HepG2 (cell line): Measurements from ENCODE around the gene ACADSB. TPM values are rescaled to one million over a fixed set of nuclear protein-coding genes. Genes with fewer than 3 reads are reported as not detected.
A peak's percentile ranks its signal among the peaks of the same experiment; 100 is the strongest.

Experiments
- ATAC-seq: fragments of 200-7000 bp; cut with Tn5 transposase; 3 replicates; pipeline ENCODE4 v1.9.1; 2020; ENCODE audit warnings: mild to moderate bottlenecking, moderate library complexity
- BruUV-seq: library from RNA; stranded (reverse); fragments of 400-500 nt; replicated peaks from 2 replicates; lab custom pipeline; 2021; lab: Mats Ljungman, UMichigan
- CTCF ChIA-PET: fragments of 300-600 bp; formaldehyde crosslinking; extraction: SDS; loops from one replicate; lab custom pipeline; 2021; ENCODE audit warnings: low total read pairs, inconsistent platforms, low intra/inter-chr PET ratio; lab: Yijun Ruan, JAX
- POLR2A ChIA-PET: fragments of 350-600 bp; sonication (Branson Sonifier 250); formaldehyde crosslinking; loops from one replicate; lab custom pipeline; 2020; ENCODE audit warnings: antibody characterized with exemption, inconsistent platforms; lab: Yijun Ruan, JAX
- DNase-seq: peaks from one replicate; pipeline ENCODE4 v3.0.0-alpha.2; 2015; ENCODE audit warnings: low spot score
- FAIRE-seq: peaks from 3 replicates; lab custom pipeline; 2011; peaks lifted over from hg19 to GRCh38; lab: Jason Lieb, UNC
- H2AFZ ChIP-seq: one replicate; pipeline ENCODE4 v1.6.1; 2011; ENCODE audit warnings: low read length, inconsistent platforms
- H3K27ac ChIP-seq: fragments of 300-600 bp; 3 replicates; pipeline ENCODE4 v1.8.0; 2011; ENCODE audit warnings: mixed run types, mild to moderate bottlenecking, mixed read lengths, low read length, inconsistent platforms; ENCODE audit not compliant: insufficient read depth; ENCODE audit errors: extremely low read length
- H3K27me3 ChIP-seq, 2 experiments: fragments of 200-600 bp in 1 of 2; 2 replicates in 1 of 2; 3 replicates in 1 of 2; pipeline versions ENCODE4 v1.6.0 to v1.8.0; 2011; ENCODE audit warnings: low read length in 2 of 2, mild to moderate bottlenecking in 2 of 2, moderate library complexity in 2 of 2, inconsistent platforms in 1 of 2; ENCODE audit not compliant: insufficient read depth in 2 of 2, control insufficient read depth in 1 of 2
- H3K36me3 ChIP-seq, 2 experiments: fragments of 200-600 bp in 1 of 2; replicated peaks in 1 of 2; 2 replicates in 1 of 2; 3 replicates in 1 of 2; pipeline versions ENCODE4 v1.5.1 to v1.8.0; 2011; ENCODE audit warnings: low read length in 2 of 2, inconsistent platforms in 1 of 2; ENCODE audit not compliant: insufficient read depth in 2 of 2, control insufficient read depth in 1 of 2
- H3K4me1 ChIP-seq: 2 replicates; pipeline ENCODE4 v1.5.1; 2012; ENCODE audit warnings: low read length, inconsistent platforms; ENCODE audit not compliant: insufficient read depth
- H3K4me2 ChIP-seq: 2 replicates; pipeline ENCODE4 v1.6.0; 2011; ENCODE audit warnings: low read depth, low read length, inconsistent platforms
- H3K4me3 ChIP-seq, 3 experiments: fragments of 200-600 bp in 1 of 3; sonication (generic), shearing (Covaris generic) in 1 of 3; replicated peaks in 1 of 3; 2 replicates each; pipeline ENCODE4 v1.5.1; 2011 to 2016; ENCODE audit warnings: low read length in 3 of 3, inconsistent platforms in 2 of 3, low read depth in 2 of 3, mild to moderate bottlenecking in 2 of 3, control low read depth in 1 of 3, mixed read lengths in 1 of 3; ENCODE audit not compliant: insufficient read depth in 1 of 3
- H3K79me2 ChIP-seq: one replicate; pipeline ENCODE4 v1.6.1; 2011; ENCODE audit warnings: low read length, inconsistent platforms; ENCODE audit not compliant: insufficient read depth
- H3K9ac ChIP-seq: 2 replicates; pipeline ENCODE4 v1.6.0; 2011; ENCODE audit warnings: mild to moderate bottlenecking, low read depth, low read length, inconsistent platforms; ENCODE audit not compliant: insufficient read depth
- H3K9me3 ChIP-seq: 2 replicates; pipeline ENCODE4 v1.5.1; 2012; ENCODE audit warnings: mild to moderate bottlenecking, low read length
- H4K20me1 ChIP-seq: 2 replicates; pipeline ENCODE4 v1.6.0; 2011; ENCODE audit warnings: inconsistent platforms, mild to moderate bottlenecking, low read length, moderate library complexity; ENCODE audit not compliant: insufficient read depth
- FOXC1 ChIP-seq: sonication (generic); formaldehyde crosslinking; IDR thresholded peaks from 2 replicates; pipeline ENCODE4 v1.8.0; 2022; ENCODE audit warnings: mild to moderate bottlenecking, missing genetic modification reagents, borderline replicate concordance
- GLI4 ChIP-seq: sonication (generic); formaldehyde crosslinking; IDR thresholded peaks from 2 replicates; pipeline ENCODE4 v1.5.1; 2020; ENCODE audit warnings: missing genetic modification reagents, mild to moderate bottlenecking, moderate library complexity, borderline replicate concordance
- LCORL ChIP-seq, 2 experiments: fragments of 450-650 bp in 1 of 2; sonication (generic) in 1 of 2; formaldehyde crosslinking in 1 of 2; IDR thresholded peaks; 2 replicates each; pipeline versions ENCODE4 v1.5.0 to v1.6.1; 2017 to 2020; ENCODE audit warnings: antibody characterized with exemption in 1 of 2, missing genetic modification reagents in 1 of 2
- SIX1 ChIP-seq: sonication (generic); formaldehyde crosslinking; IDR thresholded peaks from 2 replicates; pipeline ENCODE4 v1.4.0; 2020; ENCODE audit warnings: missing genetic modification reagents, borderline replicate concordance
- SNAPC2 ChIP-seq: sonication (generic); formaldehyde crosslinking; IDR thresholded peaks from 2 replicates; pipeline ENCODE4 v1.8.1; 2022; ENCODE audit warnings: mild to moderate bottlenecking, missing genetic modification reagents
- SSRP1 ChIP-seq: IDR thresholded peaks from 2 replicates; pipeline ENCODE4 v1.6.1; 2016; ENCODE audit warnings: control low read depth
- ZNF543 ChIP-seq: sonication (generic); formaldehyde crosslinking; IDR thresholded peaks from 2 replicates; pipeline ENCODE4 v1.4.0; 2020; ENCODE audit warnings: mild to moderate bottlenecking, missing genetic modification reagents
- ZNF879 ChIP-seq: sonication (generic); formaldehyde crosslinking; IDR thresholded peaks from 2 replicates; pipeline ENCODE4 v1.8.1; 2023; ENCODE audit warnings: missing genetic modification reagents
- WGBS: methylation state at CpG from one replicate; pipeline ENCODE4 v1.1.6; 2017; ENCODE audit warnings: low lambda C conversion rate; 5-methylcytosine and 5-hydroxymethylcytosine counted together
- in situ Hi-C: cut with HindIII; loops from 2 replicates; pipeline ENCODE4 v1.10.0; 2017; ENCODE audit warnings: low pct_unique_long_range_greater_than_20kb; ENCODE audit not compliant: extremely low pct_ligation_motif_present
- intact Hi-C: fragments of 100-400 bp; cut with micrococcal nuclease; formaldehyde crosslinking; loops from one replicate; pipeline ENCODE4 v1.10.0; 2022; ENCODE audit not compliant: unreplicated experiment
- polyA plus RNA-seq, 8 experiments: library from polyadenylated mRNA; depleted of rRNA in 3 of 8; stranded (reverse) in 7 of 8; unstranded in 1 of 8; fragments of >200 nt; fragmentation: Illumina TruSeq in 4 of 8; extraction: Trizol in 4 of 8; gene quantifications; 2 replicates each; pipeline versions ENCODE4 v1.2.1 to v1.2.3, GENCODE V29; 2011 to 2016; ENCODE audit warnings: low read depth in 4 of 8, missing spikeins in 1 of 8, mixed read lengths in 1 of 8; ENCODE audit not compliant: insufficient read depth in 1 of 8
- total RNA-seq, 5 experiments: library from RNA; depleted of rRNA; stranded (reverse); fragments of >200 nt; fragmentation: Illumina TruSeq; extraction: Trizol; gene quantifications; 2 replicates each; pipeline ENCODE4 v1.2.3, GENCODE V29; 2016; ENCODE audit warnings: low read depth in 1 of 5
- TF ChIP-seq, protein P1 (sequence below): IDR thresholded peaks from 2 replicates; pipeline ENCODE4 v1.6.1; 2016

The ACADSB gene
- total and polyA plus RNA-seq, 2 of the 13 experiments (the other 11 are each of a cell fraction or from before 2014, with no cell fraction given), result 80.0 to 87.6 TPM

- H3K9me3 ChIP-seq, result no peaks in the 10 kb centered on the region
- H3K4me2 ChIP-seq, result no peak overlapping the region
- no peak for DNase-seq
- peak; percentile 41; the same call in 2 of the 3 replicates for ATAC-seq
- H3K4me3 ChIP-seq, result no peak overlapping the region
- H3K9ac ChIP-seq, result no peak overlapping the region
- 22% methylated on average over 4 of the region's 5 CpGs for WGBS
- POLR2A ChIA-PET, result no interaction called here
- FAIRE-seq, result no peak
- no peaks in the 10 kb centered on the region for H3K4me1 ChIP-seq
- no peak for TF ChIP-seq SSRP1 (CRISPR knock-in tag)
- TF ChIP-seq, protein P1, sequence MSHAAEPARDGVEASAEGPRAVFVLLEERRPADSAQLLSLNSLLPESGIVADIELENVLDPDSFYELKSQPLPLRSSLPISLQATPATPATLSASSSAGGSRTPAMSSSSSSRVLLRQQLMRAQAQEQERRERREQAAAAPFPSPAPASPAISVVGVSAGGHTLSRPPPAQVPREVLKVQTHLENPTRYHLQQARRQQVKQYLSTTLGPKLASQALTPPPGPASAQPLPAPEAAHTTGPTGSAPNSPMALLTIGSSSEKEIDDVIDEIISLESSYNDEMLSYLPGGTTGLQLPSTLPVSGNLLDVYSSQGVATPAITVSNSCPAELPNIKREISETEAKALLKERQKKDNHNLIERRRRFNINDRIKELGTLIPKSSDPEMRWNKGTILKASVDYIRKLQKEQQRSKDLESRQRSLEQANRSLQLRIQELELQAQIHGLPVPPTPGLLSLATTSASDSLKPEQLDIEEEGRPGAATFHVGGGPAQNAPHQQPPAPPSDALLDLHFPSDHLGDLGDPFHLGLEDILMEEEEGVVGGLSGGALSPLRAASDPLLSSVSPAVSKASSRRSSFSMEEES (CRISPR knock-in tag), result no peak
- no peak for TF ChIP-seq ZNF879 (CRISPR knock-in tag)
- no peak for TF ChIP-seq SIX1 (CRISPR knock-in tag)
- no peak for TF ChIP-seq GLI4 (CRISPR knock-in tag)
- TF ChIP-seq FOXC1 (CRISPR knock-in tag), result no peak
- TF ChIP-seq LCORL (IDR thresholded peaks at IDR 0.05), result no peak
- TF ChIP-seq LCORL (CRISPR knock-in tag; IDR thresholded peaks at IDR 0.05), result no peak
- no peak for TF ChIP-seq ZNF543
- TF ChIP-seq SNAPC2 (CRISPR knock-in tag), result no peak
- intact Hi-C loops, result no loop called here
- peaks cover 1 to 33% of the 10 kb centered on the region in 2 experiments; a peak in 3 of 5 replicates for H3K27me3 ChIP-seq
- no peak overlapping the region for H3K27ac ChIP-seq
- no peak overlapping the region for H2AFZ ChIP-seq
- CTCF ChIA-PET, result no interaction called here
- no peaks in the 10 kb centered on the region for H4K20me1 ChIP-seq
- H3K79me2 ChIP-seq, result no peaks in the 10 kb centered on the region
- no peaks in the 10 kb centered on the region for H3K36me3 ChIP-seq
- in situ Hi-C loops, result loop anchor here (25.0 kb wide), 1 partner anchor 866 kb away; no protein-coding TSS in a partner anchor
- no TSS peak for BruUV-seq
These were observed 87.6 kb downstream of the ACADSB start for GRCh38 chr10:123096452-123096851.
